ENCODE results near the gene DUS4L. TPM values are rescaled to one million over a fixed set of nuclear protein-coding genes. Genes with fewer than 3 reads are reported as not detected.
A peak's percentile ranks its signal among the peaks of the same experiment; 100 is the strongest.

The DUS4L gene, protein sequence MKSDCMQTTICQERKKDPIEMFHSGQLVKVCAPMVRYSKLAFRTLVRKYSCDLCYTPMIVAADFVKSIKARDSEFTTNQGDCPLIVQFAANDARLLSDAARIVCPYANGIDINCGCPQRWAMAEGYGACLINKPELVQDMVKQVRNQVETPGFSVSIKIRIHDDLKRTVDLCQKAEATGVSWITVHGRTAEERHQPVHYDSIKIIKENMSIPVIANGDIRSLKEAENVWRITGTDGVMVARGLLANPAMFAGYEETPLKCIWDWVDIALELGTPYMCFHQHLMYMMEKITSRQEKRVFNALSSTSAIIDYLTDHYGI
- total RNA-seq, result 10 to 100 TPM in 1 of 4 donors, 1 to 10 TPM in 3; 5.3 to 10.2 (median 8.5) TPM

DNA sequence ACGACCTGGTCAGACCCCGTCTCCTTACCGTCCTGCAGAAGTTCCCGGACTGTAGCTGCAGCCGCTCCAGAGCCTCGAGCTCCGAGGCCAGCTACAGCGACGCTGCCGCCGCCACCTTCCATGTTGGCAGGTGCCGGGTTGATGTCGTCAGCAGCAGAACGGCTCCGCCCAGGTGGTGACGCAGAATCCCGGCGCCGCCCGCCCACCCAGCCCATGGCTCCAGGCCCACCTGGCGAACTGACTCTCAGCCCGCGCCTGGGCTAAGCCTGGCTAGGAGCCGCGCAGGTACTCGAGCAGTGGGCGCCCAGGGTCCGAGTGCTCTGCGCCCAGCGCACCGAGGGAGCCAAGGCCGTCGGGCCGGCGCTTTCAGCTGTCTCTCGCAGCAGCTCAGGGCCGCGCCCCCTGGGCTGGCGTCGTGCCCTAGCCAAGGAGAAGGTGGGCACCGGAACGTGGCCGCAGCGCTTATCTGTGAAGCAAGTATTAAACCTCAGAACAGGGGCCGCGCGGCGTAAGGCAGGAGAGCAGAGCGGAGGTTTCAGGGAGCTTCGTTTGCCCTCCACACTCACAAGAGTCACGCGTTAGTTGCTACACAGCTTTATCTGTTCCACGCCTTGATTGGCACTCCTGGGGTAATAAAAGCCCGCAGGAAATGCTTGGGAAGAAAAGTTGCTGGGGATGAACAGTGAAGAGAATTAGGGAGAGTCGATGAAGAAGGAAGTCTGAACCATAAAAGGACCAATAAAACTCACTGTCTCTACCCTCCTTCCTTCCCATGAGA, at the start of gene DUS4L, which contains the start of gene COG5:
Gene DUS4L (plus strand): TSS at position 197 of the 778 bp plus-strand sequence. CDS start 3,100 bp downstream, outside the sequence.
Gene COG5 (minus strand): TSS at position 146 of the 778 bp plus-strand sequence. CDS start 24 bp downstream, at position 122.
- Histone ChIP-seq H3K4me1 (peaks cover 0 to 57% (median 11%) of the 10 kb centered on the region in 4 donors), H3K36me3 (no peaks in the 10 kb centered on the region), H3K27me3 (no peaks in the 10 kb centered on the region), H3K9me3 (no peaks in the 10 kb centered on the region), H3K4me3 (peak within 1 kb of the TSS; percentile 65 to 98 (median 82)), H3K27ac (peak within 1 kb of the TSS; percentile 82 to 98 (median 96))
- DNase-seq (ENCODE audit: low spot score in 2 of 2), result peak; percentile 74 to 80
- TF ChIP-seq POLR2A (IDR thresholded peaks at IDR 0.05) (peak; percentile 59 to 62), EP300 (IDR thresholded peaks at IDR 0.05) (peak; percentile 76 to 94)
- TF ChIP-seq, protein P1, sequence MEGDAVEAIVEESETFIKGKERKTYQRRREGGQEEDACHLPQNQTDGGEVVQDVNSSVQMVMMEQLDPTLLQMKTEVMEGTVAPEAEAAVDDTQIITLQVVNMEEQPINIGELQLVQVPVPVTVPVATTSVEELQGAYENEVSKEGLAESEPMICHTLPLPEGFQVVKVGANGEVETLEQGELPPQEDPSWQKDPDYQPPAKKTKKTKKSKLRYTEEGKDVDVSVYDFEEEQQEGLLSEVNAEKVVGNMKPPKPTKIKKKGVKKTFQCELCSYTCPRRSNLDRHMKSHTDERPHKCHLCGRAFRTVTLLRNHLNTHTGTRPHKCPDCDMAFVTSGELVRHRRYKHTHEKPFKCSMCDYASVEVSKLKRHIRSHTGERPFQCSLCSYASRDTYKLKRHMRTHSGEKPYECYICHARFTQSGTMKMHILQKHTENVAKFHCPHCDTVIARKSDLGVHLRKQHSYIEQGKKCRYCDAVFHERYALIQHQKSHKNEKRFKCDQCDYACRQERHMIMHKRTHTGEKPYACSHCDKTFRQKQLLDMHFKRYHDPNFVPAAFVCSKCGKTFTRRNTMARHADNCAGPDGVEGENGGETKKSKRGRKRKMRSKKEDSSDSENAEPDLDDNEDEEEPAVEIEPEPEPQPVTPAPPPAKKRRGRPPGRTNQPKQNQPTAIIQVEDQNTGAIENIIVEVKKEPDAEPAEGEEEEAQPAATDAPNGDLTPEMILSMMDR (IDR thresholded peaks at IDR 0.05), result no peak
- 0 to 1% methylated on average over 21 to 33 of the region's 55 CpGs for WGBS, 2 donors

DNA sequence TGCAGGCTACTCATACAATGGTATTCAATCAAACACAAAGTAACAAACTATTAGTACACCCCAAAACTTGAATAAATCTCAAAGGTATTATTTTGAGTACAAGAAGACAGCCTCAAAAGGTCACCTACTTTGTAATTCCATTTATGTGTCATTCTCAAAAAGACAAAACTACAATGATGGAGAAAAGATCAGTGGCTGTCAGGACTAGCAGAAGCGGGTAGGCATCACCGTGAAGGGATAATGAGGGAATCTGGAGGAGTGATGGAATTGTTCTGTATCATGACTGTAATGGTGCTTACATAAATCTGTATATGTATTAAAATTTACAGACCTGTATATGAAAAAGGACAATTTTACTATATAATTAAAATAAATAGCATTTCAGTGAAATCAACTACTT, 37.1 kb upstream of the DUS4L start:
- Histone ChIP-seq H3K4me1 (no peaks in the 10 kb centered on the region), H3K27me3 (no peaks in the 10 kb centered on the region), H3K9me3 (no peaks in the 10 kb centered on the region), H3K36me3 (peaks cover 0 to 34% (median 3%) of the 10 kb centered on the region in 3 donors), H3K4me3 (no peak overlapping the region), H3K27ac (no peak overlapping the region)
- no peak for DNase-seq (ENCODE audit: low spot score in 2 of 2)
- 92 to 98% methylated on average over 2 of the region's 2 CpGs for WGBS, 2 donors
- TF ChIP-seq EP300 (IDR thresholded peaks at IDR 0.05), result no peak
- TF ChIP-seq, protein P1 (IDR thresholded peaks at IDR 0.05), result no peak
- no peak for TF ChIP-seq POLR2A (IDR thresholded peaks at IDR 0.05)

DNA sequence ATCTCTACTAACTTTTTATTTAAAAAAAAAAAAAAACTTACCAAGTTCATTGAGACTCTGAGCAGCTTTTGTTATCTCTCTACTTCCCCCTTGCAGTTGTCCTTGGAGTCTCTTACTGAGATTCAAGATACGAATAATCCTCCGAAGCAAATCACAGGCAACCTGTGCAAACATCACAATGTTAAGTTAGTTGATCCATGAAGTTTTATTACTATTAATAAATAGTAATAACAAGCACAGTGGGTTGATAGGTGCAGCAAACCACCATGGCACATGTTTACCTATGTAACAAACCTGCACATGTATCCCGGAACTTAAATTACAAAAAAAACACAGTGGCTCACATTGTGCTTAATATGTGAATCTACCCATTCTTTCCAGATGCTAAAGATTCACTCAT, 36.6 kb upstream of the DUS4L start:
- Histone ChIP-seq H3K27me3 (no peaks in the 10 kb centered on the region), H3K27ac (no peak overlapping the region), H3K36me3 (peaks cover 0 to 28% (median 3%) of the 10 kb centered on the region in 3 donors), H3K9me3 (no peaks in the 10 kb centered on the region), H3K4me1 (no peaks in the 10 kb centered on the region), H3K4me3 (no peak overlapping the region)
- no peak for DNase-seq (ENCODE audit: low spot score in 2 of 2)
- TF ChIP-seq, protein P1 (IDR thresholded peaks at IDR 0.05), result no peak
- no peak for TF ChIP-seq EP300 (IDR thresholded peaks at IDR 0.05)
- TF ChIP-seq POLR2A (IDR thresholded peaks at IDR 0.05), result no peak
- 90 to 95% methylated on average over 3 of the region's 3 CpGs for whole genome bisulfite sequencing, 2 donors

DNA sequence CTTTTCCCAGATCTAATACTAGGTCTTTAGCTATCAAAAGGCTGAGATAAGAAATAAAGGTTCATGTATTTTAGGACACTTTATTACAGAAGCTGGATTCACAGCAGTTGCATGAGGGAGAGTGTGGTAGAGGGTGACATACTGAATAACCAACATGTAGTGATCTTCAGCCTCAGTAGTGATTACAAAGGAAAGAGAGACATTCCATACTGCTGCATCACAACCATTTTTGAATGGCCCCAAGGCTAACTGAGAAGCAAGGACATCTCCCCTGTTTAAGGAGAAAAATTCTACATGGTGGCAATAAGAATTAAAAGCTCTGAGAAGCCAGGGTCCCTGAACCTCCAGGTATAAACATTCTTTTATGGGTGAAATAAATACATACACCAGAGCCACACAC, 35.3 kb upstream of the DUS4L start:
- Histone ChIP-seq H3K27me3 (no peaks in the 10 kb centered on the region), H3K4me3 (no peak overlapping the region), H3K9me3 (no peaks in the 10 kb centered on the region), H3K4me1 (no peaks in the 10 kb centered on the region), H3K36me3 (peaks cover 0 to 28% (median 1%) of the 10 kb centered on the region in 3 donors), H3K27ac (no peak overlapping the region)
- DNase-seq (ENCODE audit: low spot score in 2 of 2), result no peak
- TF ChIP-seq EP300 (IDR thresholded peaks at IDR 0.05), result no peak
- TF ChIP-seq, protein P1 (IDR thresholded peaks at IDR 0.05), result no peak
- no peak for TF ChIP-seq POLR2A (IDR thresholded peaks at IDR 0.05)

DNA sequence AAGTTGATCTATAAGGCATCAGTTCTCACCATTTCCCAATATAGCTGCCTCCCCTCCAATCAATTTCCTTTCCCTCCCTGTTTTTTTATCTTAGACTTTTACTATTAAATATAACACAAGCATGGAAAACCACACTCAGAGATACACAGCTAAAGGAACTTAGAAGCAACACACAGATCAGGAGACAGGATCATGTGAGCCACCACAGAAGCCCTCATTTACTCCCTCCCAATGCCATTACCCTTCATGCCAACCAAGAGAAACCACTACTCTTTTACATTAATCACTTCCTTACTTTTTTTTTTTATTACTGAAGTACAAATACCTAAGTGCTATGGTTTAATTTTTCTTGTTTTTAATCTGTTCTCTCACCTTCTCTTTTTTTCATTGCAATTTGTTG, 33.0 kb upstream of the DUS4L start:
- peaks cover 0 to 4% (median 0%) of the 10 kb centered on the region in 4 donors for H3K9me3 ChIP-seq
- no peaks in the 10 kb centered on the region for H3K4me1 ChIP-seq
- TF ChIP-seq POLR2A (IDR thresholded peaks at IDR 0.05) (no peak), EP300 (IDR thresholded peaks at IDR 0.05) (no peak)
- TF ChIP-seq, protein P1 (IDR thresholded peaks at IDR 0.05), result no peak
- no peak overlapping the region for H3K27ac ChIP-seq
- DNase-seq (ENCODE audit: low spot score in 2 of 2), result no peak
- H3K27me3 ChIP-seq, result no peaks in the 10 kb centered on the region
- no peak overlapping the region for H3K4me3 ChIP-seq
- H3K36me3 ChIP-seq, result peaks cover 0 to 25% (median 0%) of the 10 kb centered on the region in 3 donors

Data from tibial nerve (tissue), 4 donors.